GM12864 (cell line): Measurements from ENCODE around the gene B4GALNT4.
"Not testable (repeated sequence)": the region's sequence is repeated elsewhere in the genome, so short reads cannot be mapped to it uniquely, and the experiment has no call there.

Source experiments
- DNase-seq: peaks from one replicate; pipeline ENCODE4 v3.0.0-alpha.2; 2011; ENCODE audit warnings: low read depth
- H3K4me3 ChIP-seq: 2 replicates; pipeline ENCODE4 v1.5.1; 2011; ENCODE audit warnings: mild to moderate bottlenecking, low read depth, low read length, control low read depth
- CTCF ChIP-seq: IDR thresholded peaks from 2 replicates; pipeline ENCODE4 v1.5.1; 2011; ENCODE audit warnings: low read depth, mild to moderate bottlenecking, moderate library complexity, low read length, control low read depth, inconsistent platforms; ENCODE audit errors: missing control alignments

Gene B4GALNT4

DNA sequence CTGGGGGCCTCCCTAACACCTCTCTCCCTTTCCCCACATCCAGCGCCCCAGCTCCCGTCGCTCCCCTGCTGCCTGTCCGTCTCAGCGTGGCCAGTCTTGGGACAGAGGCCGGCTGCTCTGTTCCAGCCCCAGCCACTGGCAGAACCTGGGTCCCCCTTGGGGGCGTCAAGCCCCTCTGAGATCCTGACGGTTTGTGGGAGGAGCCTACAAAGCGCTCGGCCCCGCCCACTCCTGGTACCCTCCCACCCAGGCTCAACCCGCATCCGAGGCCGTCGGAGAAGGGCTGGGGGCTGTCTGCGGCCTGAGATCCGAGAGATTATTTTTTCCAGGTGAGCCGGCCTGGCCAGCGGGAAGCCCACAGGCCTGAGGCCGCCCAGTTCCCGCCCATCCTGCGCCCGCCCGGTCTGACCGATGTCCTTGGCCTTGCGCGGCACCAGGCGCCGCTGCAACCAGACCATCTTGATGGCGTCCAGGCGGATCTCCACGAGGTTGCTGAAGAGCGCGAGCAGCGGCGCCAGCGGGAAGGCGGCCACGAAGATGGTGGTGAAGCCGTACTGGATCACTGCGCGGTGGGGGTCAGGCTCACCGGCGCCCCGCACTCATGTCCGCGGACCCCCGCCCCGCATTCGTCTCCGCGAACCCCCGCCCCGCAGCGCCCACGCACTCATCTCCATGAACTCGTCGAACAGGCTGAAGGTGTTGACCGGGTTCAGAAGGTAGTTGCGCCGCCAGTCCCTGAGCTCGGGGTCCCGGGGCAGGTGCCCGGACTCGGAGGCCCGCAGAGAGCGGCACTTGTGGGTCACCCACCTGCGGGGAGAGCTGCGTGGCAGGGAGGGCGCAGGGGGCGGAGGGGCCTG is 51.0 kb downstream of the B4GALNT4 start:
- no peak for DNase-seq
- TF ChIP-seq CTCF = no peak
- no peak overlapping the region for H3K4me3 ChIP-seq

GRCh38 chr11:420911-421321 is 51.6 kb downstream of the B4GALNT4 start:
- TF ChIP-seq CTCF = no peak
- DNase-seq = no peak
- no peak overlapping the region for H3K4me3 ChIP-seq

- H3K4me3 ChIP-seq = no peak overlapping the region
- TF ChIP-seq CTCF = no peak
- DNase-seq = no peak
These were observed 53.0 kb downstream of the B4GALNT4 start for GRCh38 chr11:422249-422656.

- TF ChIP-seq CTCF = no peak
- H3K4me3 ChIP-seq = no peak overlapping the region
- DNase-seq = no peak
These were observed 54.9 kb downstream of the B4GALNT4 start for GRCh38 chr11:424232-424631.

- DNase-seq, H3K4me3 ChIP-seq: not testable (repeated sequence)
These were observed 55.5 kb downstream of the B4GALNT4 start for GRCh38 chr11:424766-425165.

GRCh38 chr11:425301-425700 is 56.0 kb downstream of the B4GALNT4 start:
- H3K4me3 ChIP-seq = no peak overlapping the region
- DNase-seq = no peak
- no peak for TF ChIP-seq CTCF

GRCh38 chr11:426851-427250 is 57.6 kb downstream of the B4GALNT4 start:
- no peak overlapping the region for H3K4me3 ChIP-seq
- DNase-seq = no peak
- TF ChIP-seq CTCF = no peak
